HCT116 (cell line): ENCODE data around the gene COL5A1. TPM values are rescaled to one million over a fixed set of nuclear protein-coding genes. Genes with fewer than 3 reads are reported as not detected.

ENCODE experiments used
- ATAC-seq: fragments of 200-7000 bp; cut with Tn5 transposase; 2 replicates; pipeline ENCODE4 v1.9.1; 2020; ENCODE audit warnings: mild to moderate bottlenecking, moderate library complexity
- BruUV-seq: library from RNA; stranded (reverse); fragments of 400-500 nt; replicated peaks from 2 replicates; lab custom pipeline; 2021; lab: Mats Ljungman, UMichigan
- CTCF ChIA-PET: fragments of 300-600 bp; sonication (Branson Sonifier 250); formaldehyde crosslinking; loops from one replicate; lab custom pipeline; 2021; ENCODE audit warnings: antibody characterized with exemption; lab: Charles Lee
- POLR2A ChIA-PET: fragments of 300-600, 350-600 bp; sonication (Branson Sonifier 250); formaldehyde crosslinking; loops from one replicate; lab custom pipeline; 2021; ENCODE audit warnings: antibody characterized with exemption; lab: Charles Lee
- RAD21 ChIA-PET, 2 experiments: fragments of 300-600 bp; sonication (Branson Sonifier 250); formaldehyde crosslinking; loops; one replicate each; lab custom pipeline; 2023; ENCODE audit warnings: low total read pairs in 2 of 2; ENCODE audit not compliant: uncharacterized antibody in 2 of 2, unreplicated experiment in 2 of 2, low non-redundant PET in 1 of 2; lab: Charles Lee
- DNase-seq: peaks from one replicate; pipeline ENCODE4 v3.0.0-alpha.2; 2010; ENCODE audit warnings: low read depth, low spot score
- H2AFZ ChIP-seq: fragments of 200-600 bp; shearing (Covaris generic), sonication (generic); 2 replicates; pipeline ENCODE4 v1.6.1; 2017; ENCODE audit warnings: low read depth, mixed run types, mixed read lengths, antibody characterized with exemption, low read length; ENCODE audit not compliant: poor library complexity, severe bottlenecking
- H3K27ac ChIP-seq: 2 replicates; pipeline ENCODE4 v1.5.1; 2012; ENCODE audit warnings: low read depth, low read length
- H3K27me3 ChIP-seq: fragments of 200-600 bp; sonication (generic); 2 replicates; pipeline ENCODE4 v1.6.1; 2016; ENCODE audit warnings: mixed run types, low read length, mixed read lengths; ENCODE audit not compliant: insufficient read depth
- H3K36me3 ChIP-seq, 2 experiments: fragments of 200-500 bp in 1 of 2; fragments of 200-600 bp in 1 of 2; sonication (Bioruptor generic) in 1 of 2; sonication (generic) in 1 of 2; 2 replicates each; pipeline versions ENCODE4 v1.5.1 to v1.6.1; 2014 to 2016; ENCODE audit warnings: low read length in 2 of 2, inconsistent platforms in 1 of 2, mixed read lengths in 1 of 2, mixed run types in 1 of 2; ENCODE audit not compliant: insufficient read depth in 2 of 2, control insufficient read depth in 1 of 2
- H3K4me1 ChIP-seq, 2 experiments: fragments of 200-600 bp in 1 of 2; sonication (generic) in 1 of 2; 2 replicates each; pipeline versions ENCODE4 v1.5.1 to v1.6.1; 2012 to 2017; ENCODE audit warnings: low read length in 2 of 2, inconsistent platforms in 1 of 2, mild to moderate bottlenecking in 1 of 2, mixed read lengths in 1 of 2, mixed run types in 1 of 2, moderate library complexity in 1 of 2; ENCODE audit not compliant: insufficient read depth in 2 of 2, control insufficient read depth in 1 of 2
- H3K4me2 ChIP-seq: fragments of 200-600 bp; sonication (generic); 2 replicates; pipeline ENCODE4 v1.6.1; 2017; ENCODE audit warnings: mixed run types, low read length, mixed read lengths
- H3K4me3 ChIP-seq, 2 experiments: fragments of 200-600 bp in 1 of 2; sonication (generic) in 1 of 2; replicated peaks in 1 of 2; 2 replicates each; pipeline ENCODE4 v1.5.1; 2011 to 2016; ENCODE audit warnings: low read length in 2 of 2, control low read depth in 1 of 2, low read depth in 1 of 2, mild to moderate bottlenecking in 1 of 2, mixed read lengths in 1 of 2, mixed run types in 1 of 2
- H3K79me2 ChIP-seq: fragments of 200-600 bp; sonication (generic); 2 replicates; pipeline ENCODE4 v1.6.1; 2017; ENCODE audit warnings: mild to moderate bottlenecking, mixed run types, low read length, moderate library complexity, mixed read lengths; ENCODE audit not compliant: insufficient read depth
- H3K9ac ChIP-seq: fragments of 200-600 bp; sonication (generic); 2 replicates; pipeline ENCODE4 v1.6.1; 2016; ENCODE audit warnings: low read length, mixed read lengths
- H3K9me2 ChIP-seq: fragments of 200-600 bp; sonication (generic), shearing (Covaris generic); 2 replicates; pipeline ENCODE4 v1.6.1; 2017; ENCODE audit warnings: mixed run types, mild to moderate bottlenecking, moderate library complexity; ENCODE audit not compliant: insufficient read depth
- H3K9me3 ChIP-seq, 2 experiments: fragments of 200-500 bp in 1 of 2; fragments of 200-600 bp in 1 of 2; sonication (Bioruptor generic) in 1 of 2; sonication (generic) in 1 of 2; 2 replicates each; pipeline ENCODE4 v1.6.1; 2014 to 2017; ENCODE audit warnings: low read length in 2 of 2, mixed read lengths in 2 of 2, inconsistent platforms in 1 of 2, low read depth in 1 of 2, mild to moderate bottlenecking in 1 of 2, mixed run types in 1 of 2, moderate library complexity in 1 of 2; ENCODE audit not compliant: control insufficient read depth in 1 of 2, insufficient read depth in 1 of 2
- H4K20me1 ChIP-seq: fragments of 200-600 bp; sonication (generic), shearing (Covaris generic); 2 replicates; pipeline ENCODE4 v1.6.1; 2017; ENCODE audit warnings: mixed run types, mild to moderate bottlenecking, moderate library complexity; ENCODE audit not compliant: insufficient read depth
- JUND ChIP-seq: IDR thresholded peaks from 2 replicates; pipeline ENCODE4 v1.6.1; 2012
- SIN3A ChIP-seq: IDR thresholded peaks from 2 replicates; pipeline ENCODE4 v1.6.1; 2012; ENCODE audit warnings: low read depth
- SP1 ChIP-seq: IDR thresholded peaks from 2 replicates; pipeline ENCODE4 v1.6.1; 2012; ENCODE audit warnings: low read depth
- intact Hi-C: fragments of 100-400 bp; cut with micrococcal nuclease; formaldehyde crosslinking; loops from 2 replicates; pipeline ENCODE4 v1.10.0; 2022
- total RNA-seq: library from RNA; stranded (reverse); gene quantifications from one replicate; pipeline ENCODE4 v1.2.1, GENCODE V29; 2021; ENCODE audit not compliant: unreplicated experiment
- TF ChIP-seq, protein P1 (sequence below): IDR thresholded peaks from 2 replicates; pipeline ENCODE4 v1.6.1; 2012; ENCODE audit warnings: low read depth
- TF ChIP-seq, protein P2 (sequence below): IDR thresholded peaks from 2 replicates; pipeline ENCODE4 v1.6.1; 2012

Gene COL5A1
- total RNA-seq, 1 experiment from 2014 or later, result 0.30 TPM

DNA sequence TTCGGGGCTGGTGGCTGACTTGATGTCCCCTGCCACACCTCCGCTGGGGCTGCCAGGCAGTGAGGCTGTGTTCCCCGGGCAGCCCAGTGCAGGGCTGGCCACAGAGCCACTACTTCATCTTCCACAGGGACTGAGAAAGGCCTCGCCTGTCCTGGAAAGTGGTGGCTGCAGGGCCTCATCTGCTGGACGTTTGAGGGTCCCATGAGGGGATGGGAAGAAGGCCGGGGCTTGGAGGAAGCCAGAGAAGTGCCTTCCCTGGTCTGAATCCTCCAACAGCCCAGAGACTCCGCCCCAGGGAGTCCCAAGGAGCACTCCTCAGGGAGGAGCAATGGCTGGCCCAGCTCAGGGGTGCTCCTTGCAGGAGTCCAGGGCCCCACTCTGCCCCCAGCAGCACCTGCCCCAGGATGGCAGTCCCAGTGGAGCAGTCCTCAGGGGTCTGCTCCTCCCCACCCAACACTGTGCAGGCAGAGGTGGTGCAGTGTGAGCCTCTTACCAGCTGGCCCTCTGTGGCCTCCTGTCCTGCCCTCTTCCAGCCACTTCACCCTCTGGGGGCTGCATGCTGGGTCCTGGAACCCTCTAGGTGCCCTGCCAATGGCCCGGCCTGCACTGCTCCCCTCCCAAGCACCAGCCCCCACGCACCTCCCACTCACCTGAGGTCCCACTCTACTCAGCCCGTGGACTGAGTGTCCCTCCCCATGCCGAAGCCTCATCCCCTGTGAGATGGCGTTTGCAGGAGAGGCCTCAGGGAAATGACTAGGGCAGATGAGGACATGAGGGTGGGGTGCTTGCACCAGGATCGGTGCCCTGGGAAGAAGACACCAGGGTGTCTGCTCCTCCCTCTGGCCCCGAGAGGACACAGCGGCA lies 47.3 kb upstream of the COL5A1 start:
- H3K27me3 ChIP-seq, result no peaks in the 10 kb centered on the region
- ChIA-PET RAD21 (no interaction called here), POLR2A (no interaction called here), CTCF (no interaction called here)
- no peak overlapping the region for H3K9ac ChIP-seq
- no peaks in the 10 kb centered on the region for H3K9me2 ChIP-seq
- TF ChIP-seq JUND, result no peak
- TF ChIP-seq SP1, result no peak
- TF ChIP-seq, protein P1, sequence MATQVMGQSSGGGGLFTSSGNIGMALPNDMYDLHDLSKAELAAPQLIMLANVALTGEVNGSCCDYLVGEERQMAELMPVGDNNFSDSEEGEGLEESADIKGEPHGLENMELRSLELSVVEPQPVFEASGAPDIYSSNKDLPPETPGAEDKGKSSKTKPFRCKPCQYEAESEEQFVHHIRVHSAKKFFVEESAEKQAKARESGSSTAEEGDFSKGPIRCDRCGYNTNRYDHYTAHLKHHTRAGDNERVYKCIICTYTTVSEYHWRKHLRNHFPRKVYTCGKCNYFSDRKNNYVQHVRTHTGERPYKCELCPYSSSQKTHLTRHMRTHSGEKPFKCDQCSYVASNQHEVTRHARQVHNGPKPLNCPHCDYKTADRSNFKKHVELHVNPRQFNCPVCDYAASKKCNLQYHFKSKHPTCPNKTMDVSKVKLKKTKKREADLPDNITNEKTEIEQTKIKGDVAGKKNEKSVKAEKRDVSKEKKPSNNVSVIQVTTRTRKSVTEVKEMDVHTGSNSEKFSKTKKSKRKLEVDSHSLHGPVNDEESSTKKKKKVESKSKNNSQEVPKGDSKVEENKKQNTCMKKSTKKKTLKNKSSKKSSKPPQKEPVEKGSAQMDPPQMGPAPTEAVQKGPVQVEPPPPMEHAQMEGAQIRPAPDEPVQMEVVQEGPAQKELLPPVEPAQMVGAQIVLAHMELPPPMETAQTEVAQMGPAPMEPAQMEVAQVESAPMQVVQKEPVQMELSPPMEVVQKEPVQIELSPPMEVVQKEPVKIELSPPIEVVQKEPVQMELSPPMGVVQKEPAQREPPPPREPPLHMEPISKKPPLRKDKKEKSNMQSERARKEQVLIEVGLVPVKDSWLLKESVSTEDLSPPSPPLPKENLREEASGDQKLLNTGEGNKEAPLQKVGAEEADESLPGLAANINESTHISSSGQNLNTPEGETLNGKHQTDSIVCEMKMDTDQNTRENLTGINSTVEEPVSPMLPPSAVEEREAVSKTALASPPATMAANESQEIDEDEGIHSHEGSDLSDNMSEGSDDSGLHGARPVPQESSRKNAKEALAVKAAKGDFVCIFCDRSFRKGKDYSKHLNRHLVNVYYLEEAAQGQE, result no peak
- TF ChIP-seq, protein P2, sequence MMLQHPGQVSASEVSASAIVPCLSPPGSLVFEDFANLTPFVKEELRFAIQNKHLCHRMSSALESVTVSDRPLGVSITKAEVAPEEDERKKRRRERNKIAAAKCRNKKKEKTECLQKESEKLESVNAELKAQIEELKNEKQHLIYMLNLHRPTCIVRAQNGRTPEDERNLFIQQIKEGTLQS, result no peak
- no peak for TF ChIP-seq SIN3A
- H3K79me2 ChIP-seq, result no peaks in the 10 kb centered on the region
- H3K4me2 ChIP-seq, result no peak overlapping the region
- no peak for ATAC-seq
- no peak overlapping the region for H3K27ac ChIP-seq
- intact Hi-C loops, result no loop called here
- BruUV-seq, result no TSS peak
- no peak overlapping the region for H3K4me3 ChIP-seq
- H3K9me3 ChIP-seq, result no peaks in the 10 kb centered on the region
- no peaks in the 10 kb centered on the region for H3K36me3 ChIP-seq
- no peak overlapping the region for H2AFZ ChIP-seq
- peaks cover 0 to 8% of the 10 kb centered on the region in 2 experiments; a peak in 3 of 4 replicates for H3K4me1 ChIP-seq
- no peaks in the 10 kb centered on the region for H4K20me1 ChIP-seq
- no peak for DNase-seq
